Measurements from ENCODE around the gene DNAJC17.

Gene DNAJC17

GRCh38 chr15:40743921-40744814 is 63.1 kb downstream of the DNAJC17 start:
- 64% methylated on average over 11 of the region's 12 CpGs for WGBS
- H4K91ac ChIP-seq (ENCODE audit: low read length) = no peak overlapping the region
- H3K4ac ChIP-seq (ENCODE audit: low read depth in 1 of 2, low read length in 2 of 2) = no peak overlapping the region
- no peak overlapping the region for H3K23ac ChIP-seq (ENCODE audit: low read length in 2 of 2)
- no peak overlapping the region for H2AK5ac ChIP-seq (ENCODE audit: low read length, severe bottlenecking)
- H3K79me1 ChIP-seq (replicated peaks; ENCODE audit: low read length, poor library complexity, severe bottlenecking) = peaks cover 25% of the 10 kb centered on the region
- peak; percentile 87 for DNase-seq
- no peak overlapping the region for H2BK120ac ChIP-seq (ENCODE audit: low read depth, low read length)
- H3K27ac ChIP-seq (ENCODE audit: low read length, poor library complexity, severe bottlenecking) = no peak overlapping the region
- no peak overlapping the region for H3K4me2 ChIP-seq (ENCODE audit: low read length, poor library complexity, severe bottlenecking)
- H3K36me3 ChIP-seq (ENCODE audit: control insufficient read depth in 1 of 2, insufficient read depth in 2 of 2, low read depth in 1 of 2, low read length in 2 of 2) = peaks cover 50 to 59% of the 10 kb centered on the region in 2 experiments
- no peak overlapping the region for H2BK12ac ChIP-seq (ENCODE audit: low read length in 2 of 2)
- no peak overlapping the region for H3K14ac ChIP-seq (ENCODE audit: low read length in 2 of 2)
- no peak overlapping the region for H3K9ac ChIP-seq (ENCODE audit: low read length)
- no peak overlapping the region for H2AFZ ChIP-seq (ENCODE audit: low read depth, low read length)
- H4K8ac ChIP-seq (ENCODE audit: low read length) = no peak overlapping the region
- no peaks in the 10 kb centered on the region for H3K9me3 ChIP-seq (ENCODE audit: control insufficient read depth, low read length)
- no peak overlapping the region for H3K18ac ChIP-seq (ENCODE audit: low read depth in 1 of 2, low read length in 2 of 2)
- H2BK5ac ChIP-seq (ENCODE audit: low read depth, low read length, poor library complexity, severe bottlenecking) = no peak overlapping the region
- peaks cover 5% of the 10 kb centered on the region for H3K4me1 ChIP-seq (ENCODE audit: control insufficient read depth, insufficient read depth, low read depth, low read length)
- no peaks in the 10 kb centered on the region for H3K27me3 ChIP-seq (ENCODE audit: control insufficient read depth in 1 of 2, insufficient read depth in 1 of 2, low read length in 2 of 2)
- H2BK15ac ChIP-seq (ENCODE audit: low read depth, poor library complexity, severe bottlenecking) = no peak overlapping the region
- H3K4me3 ChIP-seq (ENCODE audit: insufficient read depth in 1 of 2, low read depth in 1 of 2, low read length in 2 of 2) = no peak overlapping the region

DNA sequence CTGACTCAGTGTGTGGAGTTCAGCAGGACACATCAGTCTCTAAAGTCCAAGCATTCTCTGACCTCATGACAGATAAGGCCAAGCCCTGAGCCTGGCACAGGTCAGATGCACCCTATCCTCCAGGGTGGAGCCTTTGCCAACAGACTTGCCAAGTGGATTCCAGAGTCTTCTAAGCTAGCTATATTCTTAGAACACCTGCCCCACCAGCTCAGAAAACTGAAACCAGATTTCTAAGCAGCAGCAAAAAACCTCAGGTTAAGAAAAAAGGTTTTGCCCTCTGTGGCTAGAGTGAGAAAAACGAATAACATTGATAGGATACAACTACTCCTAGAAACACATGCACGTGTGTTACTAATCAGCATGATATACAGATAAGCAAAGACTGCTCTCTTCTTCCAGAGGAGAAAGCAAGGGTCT is 63.8 kb downstream of the DNAJC17 start:
- DNase-seq = no peak
- Histone ChIP-seq H3K9me3 (ENCODE audit: control insufficient read depth, low read length) (no peaks in the 10 kb centered on the region), H3K4me3 (ENCODE audit: insufficient read depth in 1 of 2, low read depth in 1 of 2, low read length in 2 of 2) (no peak overlapping the region), H3K14ac (ENCODE audit: low read length in 2 of 2) (no peak overlapping the region), H3K4ac (ENCODE audit: low read depth in 1 of 2, low read length in 2 of 2) (no peak overlapping the region), H2BK120ac (ENCODE audit: low read depth, low read length) (no peak overlapping the region), H4K8ac (ENCODE audit: low read length) (no peak overlapping the region), H3K27me3 (ENCODE audit: control insufficient read depth in 1 of 2, insufficient read depth in 1 of 2, low read length in 2 of 2) (no peaks in the 10 kb centered on the region), H3K18ac (ENCODE audit: low read depth in 1 of 2, low read length in 2 of 2) (no peak overlapping the region), H3K23ac (ENCODE audit: low read length in 2 of 2) (no peak overlapping the region), H3K79me1 (replicated peaks; ENCODE audit: low read length, poor library complexity, severe bottlenecking) (peaks cover 25% of the 10 kb centered on the region), H2AFZ (ENCODE audit: low read depth, low read length) (no peak overlapping the region), H4K91ac (ENCODE audit: low read length) (no peak overlapping the region), H3K9ac (ENCODE audit: low read length) (no peak overlapping the region), H3K27ac (ENCODE audit: low read length, poor library complexity, severe bottlenecking) (no peak overlapping the region), H3K4me1 (ENCODE audit: control insufficient read depth, insufficient read depth, low read depth, low read length) (peaks cover 5% of the 10 kb centered on the region), H2BK12ac (ENCODE audit: low read length in 2 of 2) (no peak overlapping the region), H3K4me2 (ENCODE audit: low read length, poor library complexity, severe bottlenecking) (no peak overlapping the region), H3K36me3 (ENCODE audit: control insufficient read depth in 1 of 2, insufficient read depth in 2 of 2, low read depth in 1 of 2, low read length in 2 of 2) (peaks cover 46 to 62% of the 10 kb centered on the region in 2 experiments), H2AK5ac (ENCODE audit: low read length, severe bottlenecking) (no peak overlapping the region), H2BK15ac (ENCODE audit: low read depth, poor library complexity, severe bottlenecking) (no peak overlapping the region), H2BK5ac (ENCODE audit: low read depth, low read length, poor library complexity, severe bottlenecking) (no peak overlapping the region)
- WGBS = 80% methylated on average over 1 of the region's 2 CpGs

DNA sequence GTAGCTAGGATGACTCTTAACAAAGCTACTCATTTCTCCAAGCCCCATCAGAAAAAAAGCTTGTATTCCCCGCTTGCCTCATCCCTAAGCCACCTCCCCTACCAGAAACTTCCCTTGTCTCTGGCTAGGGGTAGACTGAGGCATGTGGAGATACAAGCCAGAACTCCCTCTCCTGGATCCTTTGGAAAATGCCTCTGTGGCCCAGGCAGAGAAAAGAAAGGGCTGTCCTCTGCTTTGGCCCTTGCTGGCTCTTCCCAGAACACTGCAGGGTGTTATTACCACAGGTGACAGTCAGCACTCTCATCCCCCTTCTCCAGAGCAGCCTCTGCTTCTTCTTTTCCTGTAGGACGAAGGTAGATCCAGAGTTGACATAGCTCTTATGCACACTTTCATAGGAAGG is 67.4 kb downstream of the DNAJC17 start:
- Histone ChIP-seq H2BK15ac (ENCODE audit: low read depth, poor library complexity, severe bottlenecking) (no peak overlapping the region), H3K4ac (ENCODE audit: low read depth in 1 of 2, low read length in 2 of 2) (no peak overlapping the region), H3K14ac (ENCODE audit: low read length in 2 of 2) (no peak overlapping the region), H3K4me3 (ENCODE audit: insufficient read depth in 1 of 2, low read depth in 1 of 2, low read length in 2 of 2) (no peak overlapping the region), H2BK120ac (ENCODE audit: low read depth, low read length) (no peak overlapping the region), H3K4me2 (ENCODE audit: low read length, poor library complexity, severe bottlenecking) (no peak overlapping the region), H3K9me3 (ENCODE audit: control insufficient read depth, low read length) (no peaks in the 10 kb centered on the region), H2BK12ac (ENCODE audit: low read length in 2 of 2) (no peak overlapping the region), H3K4me1 (ENCODE audit: control insufficient read depth, insufficient read depth, low read depth, low read length) (peaks cover 8% of the 10 kb centered on the region), H3K79me1 (replicated peaks; ENCODE audit: low read length, poor library complexity, severe bottlenecking) (peaks cover 15% of the 10 kb centered on the region), H4K91ac (ENCODE audit: low read length) (no peak overlapping the region), H3K27ac (ENCODE audit: low read length, poor library complexity, severe bottlenecking) (no peak overlapping the region), H3K27me3 (ENCODE audit: control insufficient read depth in 1 of 2, insufficient read depth in 1 of 2, low read length in 2 of 2) (no peaks in the 10 kb centered on the region), H4K8ac (ENCODE audit: low read length) (no peak overlapping the region), H2BK5ac (ENCODE audit: low read depth, low read length, poor library complexity, severe bottlenecking) (no peak overlapping the region), H2AFZ (ENCODE audit: low read depth, low read length) (no peak overlapping the region), H3K23ac (ENCODE audit: low read length in 2 of 2) (no peak overlapping the region), H2AK5ac (ENCODE audit: low read length, severe bottlenecking) (no peak overlapping the region), H3K9ac (ENCODE audit: low read length) (no peak overlapping the region), H3K18ac (ENCODE audit: low read depth in 1 of 2, low read length in 2 of 2) (no peak overlapping the region), H3K36me3 (ENCODE audit: control insufficient read depth in 1 of 2, insufficient read depth in 2 of 2, low read depth in 1 of 2, low read length in 2 of 2) (peaks cover 58 to 85% of the 10 kb centered on the region in 2 experiments)
- 88% methylated on average over 1 of the region's 2 CpGs for WGBS
- no peak for DNase-seq

GRCh38 chr15:40739047-40739446 is 68.2 kb downstream of the DNAJC17 start:
- H3K4me3 ChIP-seq (ENCODE audit: insufficient read depth in 1 of 2, low read depth in 1 of 2, low read length in 2 of 2) = no peak overlapping the region
- H3K14ac ChIP-seq (ENCODE audit: low read length in 2 of 2) = no peak overlapping the region
- no peak overlapping the region for H2BK5ac ChIP-seq (ENCODE audit: low read depth, low read length, poor library complexity, severe bottlenecking)
- H3K79me1 ChIP-seq (replicated peaks; ENCODE audit: low read length, poor library complexity, severe bottlenecking) = peaks cover 15% of the 10 kb centered on the region
- H2AFZ ChIP-seq (ENCODE audit: low read depth, low read length) = no peak overlapping the region
- no peak for DNase-seq
- H3K27ac ChIP-seq (ENCODE audit: low read length, poor library complexity, severe bottlenecking) = no peak overlapping the region
- H3K27me3 ChIP-seq (ENCODE audit: control insufficient read depth in 1 of 2, insufficient read depth in 1 of 2, low read length in 2 of 2) = no peaks in the 10 kb centered on the region
- no peak overlapping the region for H3K9ac ChIP-seq (ENCODE audit: low read length)
- H3K18ac ChIP-seq (ENCODE audit: low read depth in 1 of 2, low read length in 2 of 2) = no peak overlapping the region
- no peak overlapping the region for H4K91ac ChIP-seq (ENCODE audit: low read length)
- WGBS = 87% methylated on average over 2 of the region's 2 CpGs
- H3K36me3 ChIP-seq (ENCODE audit: control insufficient read depth in 1 of 2, insufficient read depth in 2 of 2, low read depth in 1 of 2, low read length in 2 of 2) = peaks cover 58 to 88% of the 10 kb centered on the region in 2 experiments
- H3K4ac ChIP-seq (ENCODE audit: low read depth in 1 of 2, low read length in 2 of 2) = no peak overlapping the region
- H3K4me1 ChIP-seq (ENCODE audit: control insufficient read depth, insufficient read depth, low read depth, low read length) = peaks cover 6% of the 10 kb centered on the region
- H2BK12ac ChIP-seq (ENCODE audit: low read length in 2 of 2) = no peak overlapping the region
- no peaks in the 10 kb centered on the region for H3K9me3 ChIP-seq (ENCODE audit: control insufficient read depth, low read length)
- no peak overlapping the region for H4K8ac ChIP-seq (ENCODE audit: low read length)
- no peak overlapping the region for H2BK15ac ChIP-seq (ENCODE audit: low read depth, poor library complexity, severe bottlenecking)
- no peak overlapping the region for H2BK120ac ChIP-seq (ENCODE audit: low read depth, low read length)
- no peak overlapping the region for H2AK5ac ChIP-seq (ENCODE audit: low read length, severe bottlenecking)
- no peak overlapping the region for H3K4me2 ChIP-seq (ENCODE audit: low read length, poor library complexity, severe bottlenecking)
- no peak overlapping the region for H3K23ac ChIP-seq (ENCODE audit: low read length in 2 of 2)

Measured in mesenchymal stem cell (in vitro differentiated cells and primary cell).